K562 (cell line): ENCODE measurements around the gene LXN. TPM values are rescaled to one million over a fixed set of nuclear protein-coding genes. Genes with fewer than 3 reads are reported as not detected.

ENCODE experiments used
- ARID3A ChIP-seq: IDR thresholded peaks from 2 replicates; pipeline ENCODE4 v1.6.1; 2012; ENCODE audit warnings: low read depth, low read length, improper control_type of control experiment, borderline replicate concordance
- CEBPG ChIP-seq, 3 experiments: fragments of 200-800 bp in 1 of 3; sonication (Bioruptor generic) in 1 of 3; sonication (generic) in 1 of 3; formaldehyde crosslinking in 1 of 3; IDR thresholded peaks in 2 of 3; conservative IDR thresholded peaks in 1 of 3; 2 replicates each; pipeline versions ENCODE4 v1.6.1 to v1.8.0; 2016 to 2022; ENCODE audit warnings: missing compliant biosample characterization in 2 of 3, missing genetic modification characterization in 2 of 3, mild to moderate bottlenecking in 1 of 3, missing genetic modification reagents in 1 of 3
- ELK3 ChIP-seq: fragments of 450-650 bp; formaldehyde crosslinking; IDR thresholded peaks from 2 replicates; pipeline ENCODE4 v1.4.0; 2020; ENCODE audit warnings: mild to moderate bottlenecking
- FOS ChIP-seq: IDR thresholded peaks from 3 replicates; pipeline ENCODE4 v1.6.1; 2011; ENCODE audit not compliant: insufficient read length; ENCODE audit errors: extremely low read depth
- KLF13 ChIP-seq: fragments of 450-650 bp; IDR thresholded peaks from 2 replicates; pipeline ENCODE4 v1.6.1; 2016; ENCODE audit warnings: missing genetic modification characterization, low read depth, mild to moderate bottlenecking, missing compliant biosample characterization, moderate library complexity, borderline replicate concordance
- MTA1 ChIP-seq: fragments of 450-650 bp; IDR thresholded peaks from 2 replicates; pipeline ENCODE4 v1.6.1; 2017; ENCODE audit warnings: borderline replicate concordance
- SMARCE1 ChIP-seq: fragments of 450-650 bp; IDR thresholded peaks from 2 replicates; pipeline ENCODE4 v1.7.1; 2016; ENCODE audit warnings: mild to moderate bottlenecking
- ZNF318 ChIP-seq, 2 experiments: fragments of 450-650 bp; IDR thresholded peaks; 2 replicates each; pipeline ENCODE4 v1.6.1; 2016; ENCODE audit warnings: mild to moderate bottlenecking in 2 of 2, borderline replicate concordance in 1 of 2, low read depth in 1 of 2, moderate library complexity in 1 of 2
- ZNF655 ChIP-seq: fragments of 250-450 bp; sonication (Bioruptor Pico); IDR thresholded peaks from 2 replicates; pipeline ENCODE4 v1.5.0; 2021
- ZNF766 ChIP-seq: fragments of 200-800 bp; sonication (Bioruptor generic); conservative IDR thresholded peaks from 2 replicates; pipeline ENCODE4 v1.6.1; 2016; ENCODE audit warnings: missing genetic modification characterization, missing compliant biosample characterization
- ZNF79 ChIP-seq: fragments of 250-450 bp; sonication (Bioruptor Pico); IDR thresholded peaks from 2 replicates; pipeline ENCODE4 v1.4.0; 2020; ENCODE audit warnings: low read depth, mild to moderate bottlenecking, moderate library complexity
- polyA plus RNA-seq, 8 experiments: library from polyadenylated mRNA; depleted of rRNA in 4 of 8; stranded (reverse) in 5 of 8; unstranded in 3 of 8; fragments of >200 nt; fragmentation: Nextera tagmentation in 2 of 8; fragmentation: Illumina TruSeq in 1 of 8; extraction: Ambion mirVana in 2 of 8; extraction: Trizol in 1 of 8; gene quantifications; 2 replicates each; pipeline versions ENCODE4 v1.2.1 to v1.2.3, GENCODE V29; 2011 to 2014; ENCODE audit warnings: inconsistent platforms in 1 of 8, missing spikeins in 1 of 8
- total RNA-seq, 7 experiments: library from RNA; depleted of rRNA in 6 of 7; stranded (reverse); fragments of >200 nt in 6 of 7; fragmentation: Illumina TruSeq in 2 of 7; extraction: Trizol in 2 of 7; gene quantifications; 2 replicates each; pipeline versions ENCODE4 v1.2.1 to v1.2.3, GENCODE V29; 2011 to 2021; ENCODE audit warnings: low replicate concordance in 1 of 7
- TF ChIP-seq, protein P1 (sequence below): sonication (generic); formaldehyde crosslinking; IDR thresholded peaks from 2 replicates; pipeline ENCODE4 v1.9.0; 2022; ENCODE audit warnings: mild to moderate bottlenecking, missing genetic modification reagents

The LXN gene
- total and polyA plus RNA-seq, 9 of the 15 experiments (the other 6 are each of a cell fraction or from before 2014, with no cell fraction given) = 0.08 to 0.13 TPM; not detected in 7

DNA sequence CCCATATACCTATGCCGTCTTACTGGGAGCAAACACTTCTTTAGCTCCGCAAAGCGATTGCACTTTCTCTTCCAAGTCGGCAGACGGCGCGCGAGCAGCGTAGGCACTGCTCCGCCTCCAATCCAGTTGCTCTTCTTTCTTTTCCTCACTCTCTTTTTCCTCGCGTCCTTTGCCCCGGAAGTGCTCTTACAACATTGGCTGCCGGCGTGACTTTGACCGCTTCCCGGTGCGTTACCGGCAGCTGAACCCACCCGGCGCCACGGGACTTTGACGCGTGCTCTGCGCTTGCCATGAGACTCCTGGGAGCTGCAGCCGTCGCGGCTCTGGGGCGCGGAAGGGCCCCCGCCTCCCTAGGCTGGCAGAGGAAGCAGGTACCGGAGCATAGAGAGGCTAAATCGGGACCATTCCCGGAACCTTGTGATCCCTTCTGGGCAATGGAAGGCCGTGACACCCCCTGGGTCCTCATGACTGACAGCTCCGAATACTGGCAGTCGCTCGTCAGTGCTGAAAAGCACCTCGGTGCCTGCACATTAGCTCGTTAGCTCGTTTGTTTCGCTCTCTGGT, 28.0 kb downstream of the LXN start, which contains the start of gene GFM1 (continued):
- no peak for TF ChIP-seq ZNF318 (IDR thresholded peaks at IDR 0.05; ENCODE audit: borderline replicate concordance in 1 of 2, low read depth in 1 of 2)
- no peak for TF ChIP-seq ZNF655 (CRISPR knock-in tag)
- no peak for TF ChIP-seq ARID3A
- no peak for TF ChIP-seq CEBPG (CRISPR knock-in tag; IDR thresholded peaks at IDR 0.05)
- TF ChIP-seq CEBPG (tag; conservative IDR thresholded peaks at IDR 0.05 in 1 of 2, IDR thresholded peaks at IDR 0.05 in 1 of 2) = no peak
- no peak for TF ChIP-seq ELK3
- TF ChIP-seq MTA1 = no peak
- TF ChIP-seq, protein P1, sequence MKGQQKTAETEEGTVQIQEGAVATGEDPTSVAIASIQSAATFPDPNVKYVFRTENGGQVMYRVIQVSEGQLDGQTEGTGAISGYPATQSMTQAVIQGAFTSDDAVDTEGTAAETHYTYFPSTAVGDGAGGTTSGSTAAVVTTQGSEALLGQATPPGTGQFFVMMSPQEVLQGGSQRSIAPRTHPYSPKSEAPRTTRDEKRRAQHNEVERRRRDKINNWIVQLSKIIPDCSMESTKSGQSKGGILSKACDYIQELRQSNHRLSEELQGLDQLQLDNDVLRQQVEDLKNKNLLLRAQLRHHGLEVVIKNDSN = peak; percentile 59; the same call in 1 of the 2 replicates
- TF ChIP-seq FOS = no peak
- peak; percentile 56; the same call in 1 of the 2 replicates for TF ChIP-seq ZNF766 (CRISPR knock-in tag)
- no peak for TF ChIP-seq ZNF79 (CRISPR knock-in tag)
- TF ChIP-seq SMARCE1 = no peak
- TF ChIP-seq KLF13 (tag) = 0 out of 2 replicates have a peak, but pooled peaks have one; percentile 49
